GM23338 (cell line): ENCODE data around the gene VWA7.

ENCODE experiments used
- CREB1 ChIP-seq: fragments of 250-450 bp; sonication (Bioruptor Pico); IDR thresholded peaks from 2 replicates; pipeline ENCODE4 v1.5.0; 2020; ENCODE audit warnings: low read depth, mild to moderate bottlenecking, moderate library complexity
- CTCF ChIP-seq, 2 experiments: fragments of 200-600 bp in 1 of 2; sonication (generic) in 1 of 2; conservative IDR thresholded peaks; 2 replicates each; pipeline versions ENCODE4 v1.5.1 to v1.6.1; 2016 to 2017; ENCODE audit warnings: antibody characterized with exemption in 2 of 2, low read depth in 2 of 2, mild to moderate bottlenecking in 2 of 2, moderate library complexity in 1 of 2
- ETS1 ChIP-seq: IDR thresholded peaks from 2 replicates; pipeline ENCODE4 v1.6.1; 2016; ENCODE audit warnings: antibody characterized with exemption
- EZH2 ChIP-seq: fragments of 200-600 bp; sonication (generic); IDR thresholded peaks from one replicate; pipeline ENCODE4 v1.8.0; 2017; ENCODE audit warnings: antibody characterized with exemption, mild to moderate bottlenecking, low read depth; ENCODE audit not compliant: unreplicated experiment
- EZH2phosphoT487 ChIP-seq: fragments of 200-600 bp; sonication (generic); IDR thresholded peaks from one replicate; pipeline ENCODE4 v1.8.1; 2018; ENCODE audit warnings: antibody characterized with exemption; ENCODE audit not compliant: unreplicated experiment
- JUNB ChIP-seq: IDR thresholded peaks from one replicate; pipeline ENCODE4 v1.6.1; 2016; ENCODE audit warnings: antibody characterized with exemption; ENCODE audit not compliant: unreplicated experiment
- NANOG ChIP-seq: IDR thresholded peaks from 2 replicates; pipeline ENCODE4 v1.6.1; 2016; ENCODE audit warnings: antibody characterized with exemption, borderline replicate concordance
- POLR2AphosphoS5 ChIP-seq: IDR thresholded peaks from 2 replicates; pipeline ENCODE4 v1.6.1; 2016; ENCODE audit warnings: antibody characterized with exemption, low read depth
- REST ChIP-seq: IDR thresholded peaks from one replicate; pipeline ENCODE4 v1.6.1; 2018; ENCODE audit warnings: antibody characterized with exemption; ENCODE audit not compliant: unreplicated experiment
- STAT1 ChIP-seq: IDR thresholded peaks from one replicate; pipeline ENCODE4 v1.6.1; 2016; ENCODE audit warnings: antibody characterized with exemption; ENCODE audit not compliant: unreplicated experiment
- ZNF114 ChIP-seq: fragments of 250-450 bp; sonication (Bioruptor Pico); IDR thresholded peaks from 2 replicates; pipeline ENCODE4 v1.5.0; 2020; ENCODE audit warnings: mild to moderate bottlenecking, moderate library complexity
- ZNF331 ChIP-seq: fragments of 250-450 bp; sonication (Bioruptor Pico); IDR thresholded peaks from 2 replicates; pipeline ENCODE4 v1.5.0; 2020; ENCODE audit warnings: low read depth, mild to moderate bottlenecking, moderate library complexity
- ZNF462 ChIP-seq: fragments of 250-450 bp; sonication (Bioruptor Pico); IDR thresholded peaks from 2 replicates; pipeline ENCODE4 v1.5.0; 2020; ENCODE audit warnings: mild to moderate bottlenecking, moderate library complexity

GRCh38 chr6:31727034-31727716, 50.0 kb downstream of the VWA7 start:
- TF ChIP-seq CTCF (conservative IDR thresholded peaks at IDR 0.05; ENCODE audit: low read depth in 2 of 2) (no peak), REST (no peak), CREB1 (CRISPR knock-in tag) (no peak), JUNB (no peak), EZH2 (no peak), POLR2AphosphoS5 (no peak), EZH2phosphoT487 (no peak), NANOG (no peak), ZNF331 (CRISPR knock-in tag) (no peak), ZNF114 (CRISPR knock-in tag) (no peak), STAT1 (no peak), ZNF462 (CRISPR knock-in tag) (no peak), ETS1 (no peak)
